GM12872 (cell line): Measurements from ENCODE around the gene CYP11A1.

Source experiments
- CTCF ChIP-seq: IDR thresholded peaks from 3 replicates; pipeline ENCODE4 v1.5.1; 2011; ENCODE audit warnings: low read depth, mild to moderate bottlenecking, low read length, moderate library complexity; ENCODE audit not compliant: insufficient read depth

CYP11A1 gene

GRCh38 chr15:74405823-74406222, 38.4 kb upstream of the CYP11A1 start:
- TF ChIP-seq CTCF, result no peak

GRCh38 chr15:74403991-74404563, 36.6 kb upstream of the CYP11A1 start:
- no peak for TF ChIP-seq CTCF

GRCh38 chr15:74403588-74403919, 36.1 kb upstream of the CYP11A1 start:
- no peak for TF ChIP-seq CTCF

GRCh38 chr15:74402873-74403587, 35.6 kb upstream of the CYP11A1 start:
- TF ChIP-seq CTCF, result no peak

GRCh38 chr15:74402337-74402841, 34.9 kb upstream of the CYP11A1 start:
- no peak for TF ChIP-seq CTCF

- no peak for TF ChIP-seq CTCF
These were observed 33.7 kb upstream of the CYP11A1 start for GRCh38 chr15:74400915-74401757.

GRCh38 chr15:74400313-74400860, 32.9 kb upstream of the CYP11A1 start:
- no peak for TF ChIP-seq CTCF
